Small intestine (tissue), 7 donors: Measurements from ENCODE around the gene KRTDAP. TPM values are rescaled to one million over a fixed set of nuclear protein-coding genes. Genes with fewer than 3 reads are reported as not detected.

Source experiments
- DNase-seq, 2 donors: peaks; one replicate each; pipeline versions ENCODE4 v3.0.0 to v3.0.0-alpha.2; 2013
- FAIRE-seq: peaks from 2 replicates; lab custom pipeline; 2012; peaks lifted over from hg19 to GRCh38; lab: Jason Lieb, UNC
- H3K27ac ChIP-seq, 3 donors: one replicate each; pipeline ENCODE4 v1.5.1; 2013; ENCODE audit warnings: low read length in 2 of 3, mild to moderate bottlenecking in 2 of 3, control low read depth in 1 of 3, inconsistent platforms in 1 of 3, low read depth in 1 of 3, moderate library complexity in 1 of 3
- H3K27me3 ChIP-seq, 3 donors: one replicate each; pipeline ENCODE4 v1.6.1; 2013; ENCODE audit warnings: low read length in 3 of 3, inconsistent platforms in 1 of 3; ENCODE audit not compliant: control insufficient read depth in 3 of 3, insufficient read depth in 3 of 3
- H3K36me3 ChIP-seq, 3 donors: one replicate each; pipeline ENCODE4 v1.6.1; 2013; ENCODE audit warnings: low read length in 3 of 3, inconsistent platforms in 1 of 3, low read depth in 1 of 3, mild to moderate bottlenecking in 1 of 3, moderate library complexity in 1 of 3; ENCODE audit not compliant: control insufficient read depth in 3 of 3, insufficient read depth in 2 of 3
- H3K4me1 ChIP-seq, 3 donors: one replicate each; pipeline ENCODE4 v1.6.1; 2013; ENCODE audit warnings: low read length in 2 of 3, inconsistent platforms in 1 of 3, low read depth in 1 of 3, mild to moderate bottlenecking in 1 of 3, moderate library complexity in 1 of 3; ENCODE audit not compliant: control insufficient read depth in 3 of 3, insufficient read depth in 2 of 3
- H3K4me3 ChIP-seq, 3 donors: one replicate each; pipeline ENCODE4 v1.5.1; 2013; ENCODE audit warnings: low read length in 3 of 3, control low read depth in 1 of 3, inconsistent platforms in 1 of 3, low read depth in 1 of 3, mild to moderate bottlenecking in 1 of 3, moderate library complexity in 1 of 3
- H3K9me3 ChIP-seq, 2 donors: one replicate each; pipeline ENCODE4 v1.6.1; 2013; ENCODE audit warnings: low read depth in 1 of 2, low read length in 1 of 2; ENCODE audit not compliant: control insufficient read depth in 2 of 2, insufficient read depth in 1 of 2
- WGBS, 3 donors: extraction: QIAGEN DNeasy Blood & Tissue Kit; methylation state at CpG; one replicate each; pipeline ENCODE4 v1.1.7; 2013; 5-methylcytosine and 5-hydroxymethylcytosine counted together
- polyA plus RNA-seq, 4 donors: library from polyadenylated mRNA; stranded (reverse) in 3 of 4; unstranded in 1 of 4; fragments of 200-250 nt in 3 of 4; fragments of 120-200 nt in 1 of 4; gene quantifications; one replicate each; pipeline versions ENCODE4 v1.2.1 to v1.2.3, GENCODE V29; 2013
- donor health status: healthy with polysubstance abuse.
- donor health status: control.
- donor health status: control.
- donor health status: Bipolar disorder and iron deficiency.
- donor health status: healthy.

The KRTDAP gene
- polyA plus RNA-seq, 4 donors = 0.37 TPM; not detected in 3

DNA sequence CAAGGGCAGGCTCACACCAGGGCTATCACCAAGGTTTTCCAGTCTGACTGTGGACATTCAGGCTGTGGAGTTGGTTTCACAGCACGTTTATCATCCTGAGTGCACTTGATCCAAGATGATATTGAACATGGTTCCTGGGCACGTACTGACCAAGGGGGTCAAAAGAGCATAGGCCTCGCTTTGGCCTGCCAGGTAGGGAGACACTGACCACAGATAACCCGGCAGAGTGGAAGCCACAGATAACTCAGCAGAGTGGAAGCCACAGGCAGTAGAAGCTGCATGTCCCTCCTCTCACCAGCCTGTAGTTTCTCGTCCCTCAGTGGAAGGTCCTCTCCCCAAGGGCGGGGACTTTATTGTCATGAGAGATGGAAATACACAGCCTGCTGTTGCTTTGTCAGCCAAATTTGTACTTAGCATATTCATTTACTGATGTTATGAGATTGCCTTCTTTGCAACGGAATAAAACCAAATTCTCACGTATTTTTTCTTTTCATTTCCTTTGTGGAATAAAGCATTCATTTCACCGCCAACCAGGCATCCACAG lies 8.8 kb upstream of the KRTDAP start:
- no peaks in the 10 kb centered on the region for H3K27me3 ChIP-seq
- H3K9me3 ChIP-seq = no peaks in the 10 kb centered on the region
- WGBS, 3 donors = 66 to 72% (median 72%) methylated on average over 9 of the region's 9 CpGs
- no peak for DNase-seq
- no peak overlapping the region for H3K4me3 ChIP-seq
- no peak overlapping the region for H3K27ac ChIP-seq
- H3K36me3 ChIP-seq = peaks cover 0 to 38% (median 0%) of the 10 kb centered on the region in 3 donors
- FAIRE-seq = no peak
- no peaks in the 10 kb centered on the region for H3K4me1 ChIP-seq

- Histone ChIP-seq H3K4me1 (no peaks in the 10 kb centered on the region), H3K27ac (no peak overlapping the region), H3K36me3 (peaks cover 0 to 34% (median 0%) of the 10 kb centered on the region in 3 donors), H3K9me3 (no peaks in the 10 kb centered on the region), H3K4me3 (no peak overlapping the region), H3K27me3 (peaks cover 0 to 3% (median 0%) of the 10 kb centered on the region in 3 donors)
- DNase-seq = no peak
- WGBS, 3 donors = 69 to 88% (median 87%) methylated on average over 3 of the region's 3 CpGs
- FAIRE-seq = no peak
Observed at GRCh38 chr19:35498220-35498619, 8.0 kb upstream of the KRTDAP start.

GRCh38 chr19:35497406-35497805 lies 7.1 kb upstream of the KRTDAP start:
- no peak overlapping the region for H3K4me3 ChIP-seq
- H3K27ac ChIP-seq = no peak overlapping the region
- no peak for FAIRE-seq
- H3K9me3 ChIP-seq = no peaks in the 10 kb centered on the region
- H3K36me3 ChIP-seq = peaks cover 0 to 30% (median 0%) of the 10 kb centered on the region in 3 donors
- H3K4me1 ChIP-seq = no peaks in the 10 kb centered on the region
- 64 to 84% (median 66%) methylated on average over 14 of the region's 14 CpGs for WGBS, 3 donors
- no peak for DNase-seq
- H3K27me3 ChIP-seq = peaks cover 0 to 3% (median 0%) of the 10 kb centered on the region in 3 donors

DNA sequence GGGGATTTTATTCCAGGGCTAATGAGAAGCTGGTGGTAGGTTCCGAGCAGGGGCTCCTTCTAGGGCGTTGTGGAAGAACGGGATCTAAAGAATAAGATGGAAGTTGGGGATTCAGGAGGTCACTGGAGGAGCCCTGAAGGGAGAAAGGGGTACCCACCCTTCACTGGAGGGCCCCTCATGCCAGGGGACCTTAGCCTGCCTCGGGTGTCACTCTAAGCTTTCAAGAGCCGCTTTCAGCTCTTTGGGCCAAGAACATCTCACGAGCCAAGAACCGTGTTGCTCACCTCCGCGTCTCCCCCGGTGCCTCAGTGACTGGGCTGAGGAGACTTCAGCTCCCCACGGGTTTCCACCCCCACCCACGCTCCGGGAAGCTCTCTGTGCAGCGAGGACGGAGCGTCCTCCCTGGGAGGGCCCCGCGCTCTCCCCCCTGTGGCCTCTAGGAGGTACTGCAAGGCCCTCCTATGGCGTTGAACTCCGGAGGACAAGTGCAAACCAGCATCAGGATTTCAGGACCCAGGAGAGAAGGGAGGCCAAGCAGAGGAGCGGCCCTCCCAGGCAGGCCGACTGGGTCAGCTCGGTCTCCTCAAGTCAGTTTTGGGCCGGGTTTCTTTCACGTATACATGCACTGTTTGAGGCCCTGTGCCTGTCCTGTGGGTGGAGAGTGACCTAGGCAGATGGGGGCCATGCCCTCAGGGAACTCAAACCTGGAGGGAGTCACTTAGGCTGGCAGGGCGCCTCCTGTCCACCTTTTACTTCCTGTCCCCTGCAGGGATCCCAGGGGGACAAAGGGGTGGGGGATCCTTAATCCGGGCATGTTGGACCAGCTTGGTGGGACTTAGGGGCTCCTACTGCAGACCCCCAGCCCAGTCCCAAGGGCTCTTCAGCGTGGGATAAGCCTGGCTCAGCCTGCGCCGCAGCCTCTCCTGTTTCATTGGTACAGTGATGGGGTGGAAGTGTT lies 5.1 kb upstream of the KRTDAP start:
- no peak overlapping the region for H3K27ac ChIP-seq
- no peaks in the 10 kb centered on the region for H3K9me3 ChIP-seq
- H3K4me3 ChIP-seq = no peak overlapping the region
- FAIRE-seq = no peak
- H3K36me3 ChIP-seq = peaks cover 0 to 20% (median 0%) of the 10 kb centered on the region in 3 donors
- 22 to 29% (median 23%) methylated on average over 30 of the region's 30 CpGs for WGBS, 3 donors
- DNase-seq = peak; percentile 55 to 73
- peaks cover 0 to 6% (median 0%) of the 10 kb centered on the region in 3 donors for H3K27me3 ChIP-seq
- H3K4me1 ChIP-seq = no peaks in the 10 kb centered on the region

- H3K9me3 ChIP-seq = no peaks in the 10 kb centered on the region
- H3K27me3 ChIP-seq = peaks cover 0 to 6% (median 0%) of the 10 kb centered on the region in 3 donors
- no peaks in the 10 kb centered on the region for H3K4me1 ChIP-seq
- no peak for DNase-seq
- WGBS, 3 donors = 86 to 92% (median 90%) methylated on average over 9 of the region's 9 CpGs
- FAIRE-seq = no peak
- no peak overlapping the region for H3K27ac ChIP-seq
- no peak overlapping the region for H3K4me3 ChIP-seq
- H3K36me3 ChIP-seq = peaks cover 0 to 8% (median 0%) of the 10 kb centered on the region in 3 donors
Observed at GRCh38 chr19:35493971-35494370, 3.7 kb upstream of the KRTDAP start.

DNA sequence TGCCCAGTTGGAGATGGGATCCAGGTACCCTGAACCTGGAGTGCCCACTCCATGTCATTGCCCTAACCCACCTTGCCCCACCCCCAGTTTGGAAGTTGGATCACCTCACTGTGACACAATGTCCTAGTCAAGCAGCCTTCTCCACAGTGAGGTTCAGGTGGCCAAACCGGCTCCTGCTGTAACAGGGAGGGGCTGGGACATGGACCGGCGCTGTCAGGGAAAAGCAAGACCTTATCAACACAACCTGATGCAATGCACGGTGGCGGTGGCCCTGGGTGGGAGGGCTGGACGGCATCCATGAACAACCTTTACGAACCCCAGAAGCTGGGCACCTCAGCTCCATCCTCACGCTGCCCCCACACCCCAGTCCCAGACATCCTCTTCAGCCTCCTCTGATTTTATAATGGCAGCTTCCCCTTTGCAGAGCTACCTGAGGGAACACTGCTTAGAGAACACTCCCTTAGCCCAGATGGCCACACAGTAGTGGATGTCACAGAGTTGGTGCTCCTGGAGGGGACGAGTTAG lies 1.6 kb upstream of the KRTDAP start:
- Histone ChIP-seq H3K9me3 (no peaks in the 10 kb centered on the region), H3K27ac (no peak overlapping the region), H3K4me3 (no peak overlapping the region), H3K27me3 (peaks cover 0 to 6% (median 0%) of the 10 kb centered on the region in 3 donors), H3K36me3 (no peaks in the 10 kb centered on the region), H3K4me1 (peaks cover 0 to 6% (median 0%) of the 10 kb centered on the region in 3 donors)
- no peak for FAIRE-seq
- 30 to 80% (median 54%) methylated on average over 9 of the region's 9 CpGs for WGBS, 3 donors
- no peak for DNase-seq

- Histone ChIP-seq H3K4me3 (no peak overlapping the region), H3K27me3 (peaks cover 0 to 3% (median 0%) of the 10 kb centered on the region in 3 donors), H3K36me3 (no peaks in the 10 kb centered on the region), H3K27ac (no peak overlapping the region), H3K4me1 (peaks cover 0 to 16% (median 0%) of the 10 kb centered on the region in 3 donors), H3K9me3 (no peaks in the 10 kb centered on the region)
- FAIRE-seq (no peak), DNase-seq (no peak)
- 87 to 92% (median 91%) methylated on average over 16 of the region's 16 CpGs for WGBS, 3 donors
Observed at GRCh38 chr19:35488677-35489076, 1.6 kb downstream of the KRTDAP start.

DNA sequence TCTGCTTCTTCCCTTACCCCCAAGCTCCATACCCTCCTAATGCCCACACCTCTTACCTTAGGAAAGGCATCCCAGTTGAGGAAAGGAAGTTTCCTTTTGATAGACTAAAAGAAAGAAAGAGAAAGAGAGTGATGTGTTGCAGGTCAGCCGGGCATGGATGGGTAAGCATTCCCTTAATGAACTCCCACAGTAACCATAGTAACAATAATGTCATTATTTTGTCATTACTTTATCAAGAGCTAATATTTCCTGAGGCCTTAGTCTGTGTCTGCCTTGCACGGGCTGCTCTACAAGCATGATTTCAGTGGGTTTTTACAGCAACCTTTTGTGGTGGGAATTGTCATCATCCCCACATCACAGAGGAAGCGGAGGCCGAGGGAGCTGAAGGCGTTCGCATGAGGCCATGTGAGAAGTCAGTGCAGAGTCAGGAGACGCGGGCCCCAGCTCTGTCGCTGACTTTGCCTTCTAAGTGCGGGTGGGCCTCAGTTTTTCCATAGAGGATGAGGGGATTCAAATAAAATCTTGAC lies 2.5 kb downstream of the KRTDAP start:
- Histone ChIP-seq H3K4me3 (no peak overlapping the region), H3K27ac (no peak overlapping the region), H3K27me3 (peaks cover 0 to 3% (median 0%) of the 10 kb centered on the region in 3 donors), H3K36me3 (no peaks in the 10 kb centered on the region), H3K4me1 (peaks cover 0 to 16% (median 0%) of the 10 kb centered on the region in 3 donors), H3K9me3 (no peaks in the 10 kb centered on the region)
- DNase-seq (no peak), FAIRE-seq (no peak)
- WGBS, 3 donors = 85 to 93% (median 89%) methylated on average over 10 of the region's 10 CpGs
